K562 (cell line): Measurements from ENCODE around the gene CIAO3. TPM values are rescaled to one million over a fixed set of nuclear protein-coding genes. Genes with fewer than 3 reads are reported as not detected.

ENCODE experiments used
- CBX1 ChIP-seq: sonication (generic); IDR thresholded peaks from 2 replicates; pipeline ENCODE4 v1.6.1; 2016; ENCODE audit warnings: antibody characterized with exemption, low read depth, mild to moderate bottlenecking
- FIP1L1 ChIP-seq: fragments of 200-400 bp; formaldehyde crosslinking; IDR thresholded peaks from 2 replicates; pipeline ENCODE4 v1.6.1; 2018; ENCODE audit warnings: mild to moderate bottlenecking, low read depth, low read length; ENCODE audit not compliant: poor library complexity, severe bottlenecking
- NR2C2 ChIP-seq, 2 experiments: fragments of 200-800 bp in 1 of 2; sonication (Bioruptor generic) in 1 of 2; sonication (generic) in 1 of 2; formaldehyde crosslinking in 1 of 2; IDR thresholded peaks; 2 replicates each; pipeline versions ENCODE4 v1.6.1 to v1.8.0; 2016 to 2022; ENCODE audit warnings: mild to moderate bottlenecking in 1 of 2, missing compliant biosample characterization in 1 of 2, missing genetic modification characterization in 1 of 2, missing genetic modification reagents in 1 of 2
- NUFIP1 ChIP-seq: fragments of 450-650 bp; IDR thresholded peaks from 2 replicates; pipeline ENCODE4 v1.6.1; 2018; ENCODE audit not compliant: partially characterized antibody
- POLR2AphosphoS5 ChIP-seq: IDR thresholded peaks from 2 replicates; pipeline ENCODE4 v1.6.1; 2011; ENCODE audit warnings: mild to moderate bottlenecking, low read depth, low read length, moderate library complexity; ENCODE audit not compliant: control insufficient read depth, insufficient read depth
- RCOR1 ChIP-seq, 2 experiments: IDR thresholded peaks; 2 replicates each; pipeline ENCODE4 v1.6.1; 2012; ENCODE audit warnings: low read depth in 2 of 2, low read length in 2 of 2, borderline replicate concordance in 1 of 2, improper control_type of control experiment in 1 of 2
- SMARCE1 ChIP-seq: fragments of 450-650 bp; IDR thresholded peaks from 2 replicates; pipeline ENCODE4 v1.7.1; 2016; ENCODE audit warnings: mild to moderate bottlenecking
- TCF7L2 ChIP-seq: fragments of 150-350 bp; IDR thresholded peaks from 2 replicates; pipeline ENCODE4 v1.6.1; 2016; ENCODE audit warnings: low read depth, mild to moderate bottlenecking, low read length, moderate library complexity
- UBTF ChIP-seq, 2 experiments: IDR thresholded peaks; 2 replicates each; pipeline ENCODE4 v1.6.1; 2012; ENCODE audit warnings: improper control_type of control experiment in 2 of 2, low read depth in 2 of 2, low read length in 2 of 2, borderline replicate concordance in 1 of 2
- VEZF1 ChIP-seq: fragments of 200-800 bp; sonication (Bioruptor generic); IDR thresholded peaks from 2 replicates; pipeline ENCODE4 v1.6.1; 2017; ENCODE audit warnings: missing genetic modification characterization, missing compliant biosample characterization
- ZNF232 ChIP-seq: sonication (generic); formaldehyde crosslinking; IDR thresholded peaks from 2 replicates; pipeline ENCODE4 v1.8.0; 2022; ENCODE audit warnings: mild to moderate bottlenecking, missing genetic modification reagents
- polyA plus RNA-seq, 8 experiments: library from polyadenylated mRNA; depleted of rRNA in 4 of 8; stranded (reverse) in 5 of 8; unstranded in 3 of 8; fragments of >200 nt; fragmentation: Nextera tagmentation in 2 of 8; fragmentation: Illumina TruSeq in 1 of 8; extraction: Ambion mirVana in 2 of 8; extraction: Trizol in 1 of 8; gene quantifications; 2 replicates each; pipeline versions ENCODE4 v1.2.1 to v1.2.3, GENCODE V29; 2011 to 2014; ENCODE audit warnings: inconsistent platforms in 1 of 8, missing spikeins in 1 of 8
- total RNA-seq, 7 experiments: library from RNA; depleted of rRNA in 6 of 7; stranded (reverse); fragments of >200 nt in 6 of 7; fragmentation: Illumina TruSeq in 2 of 7; extraction: Trizol in 2 of 7; gene quantifications; 2 replicates each; pipeline versions ENCODE4 v1.2.1 to v1.2.3, GENCODE V29; 2011 to 2021; ENCODE audit warnings: low replicate concordance in 1 of 7

Gene CIAO3
- total and polyA plus RNA-seq, 9 of the 15 experiments (the other 6 are each of a cell fraction or from before 2014, with no cell fraction given) = 2.2 to 35.6 (median 18.7) TPM

- TF ChIP-seq VEZF1 (CRISPR knock-in tag) = peak; percentile 94
- TF ChIP-seq NUFIP1 = no peak
- TF ChIP-seq NR2C2 (CRISPR knock-in tag; IDR thresholded peaks at IDR 0.05) = no peak
- TF ChIP-seq NR2C2 (tag; IDR thresholded peaks at IDR 0.05) = peak; percentile 60
- TF ChIP-seq ZNF232 = no peak
- TF ChIP-seq CBX1 = peak; percentile 76; the same call in 1 of the 2 replicates
- peak; percentile 45 for TF ChIP-seq FIP1L1
- TF ChIP-seq SMARCE1 = no peak
- no peak for TF ChIP-seq TCF7L2
- TF ChIP-seq UBTF (IDR thresholded peaks at IDR 0.05; ENCODE audit: borderline replicate concordance in 1 of 2, low read depth in 2 of 2, low read length in 2 of 2) = no peak
- peak; percentile 61 to 69; a peak in 3 of 4 replicates for TF ChIP-seq RCOR1 (IDR thresholded peaks at IDR 0.05; ENCODE audit: borderline replicate concordance in 1 of 2, low read depth in 2 of 2, low read length in 2 of 2)
- TF ChIP-seq POLR2AphosphoS5 = peak; percentile 41; the same call in 1 of the 2 replicates
Measured at GRCh38 chr16:726438-727290, 14.1 kb downstream of the CIAO3 start, which contains the start of the genes CCDC78 and HAGHL (continued).
